NCI-H128 (cell line): ENCODE measurements around the gene ANTXRL.
"Not testable (repeated sequence)": the region's sequence is repeated elsewhere in the genome, so short reads cannot be mapped to it uniquely, and the experiment has no call there.

Source experiments
- DNase-seq: peaks from one replicate; lab custom pipeline; 2025; ENCODE audit not compliant: unreplicated experiment; lab: John Stamatoyannopoulos, UW

The ANTXRL gene

DNA sequence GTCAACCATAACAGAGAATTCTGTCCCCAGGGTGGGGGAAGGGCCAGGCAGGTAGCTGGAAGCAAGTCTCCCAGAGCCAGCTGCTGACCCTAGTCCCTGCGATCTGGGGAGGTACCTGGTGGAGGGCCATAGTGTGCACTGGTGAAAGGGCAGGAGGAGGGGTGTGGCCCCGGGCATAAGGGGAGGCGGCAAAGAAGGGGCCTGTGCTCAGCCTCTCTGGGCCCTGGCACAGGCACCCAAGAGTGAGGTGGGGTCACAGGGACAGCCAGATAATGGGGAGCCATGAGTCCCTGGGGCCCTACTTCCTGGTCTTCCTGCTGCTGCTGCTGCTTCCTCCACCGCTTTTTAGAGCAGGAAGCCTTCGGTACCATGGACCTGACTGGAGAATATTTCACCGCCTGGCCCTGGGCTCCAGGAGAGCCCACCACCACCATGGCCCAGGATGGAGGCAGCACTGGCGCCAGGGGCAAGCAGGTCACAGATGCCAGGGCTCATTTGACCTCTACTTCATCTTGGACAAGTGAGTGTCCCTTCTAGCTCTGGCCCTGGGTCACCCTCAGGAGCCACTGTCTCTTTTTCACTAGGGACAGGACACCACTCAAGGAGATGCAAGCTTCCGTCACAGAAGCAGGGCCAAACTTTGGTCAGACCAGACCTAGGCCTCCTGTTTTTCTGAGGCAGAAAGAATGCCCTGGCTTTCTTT is at the start of gene ANTXRL:
ANTXRL (plus strand) TSS at position 7 of the 703 bp plus-strand sequence; CDS start at position 273, 266 bp downstream.
- no peak for DNase-seq

GRCh38 chr10:46237815-46238510 is 48.8 kb upstream of the ANTXRL start:
- no peak for DNase-seq

DNA sequence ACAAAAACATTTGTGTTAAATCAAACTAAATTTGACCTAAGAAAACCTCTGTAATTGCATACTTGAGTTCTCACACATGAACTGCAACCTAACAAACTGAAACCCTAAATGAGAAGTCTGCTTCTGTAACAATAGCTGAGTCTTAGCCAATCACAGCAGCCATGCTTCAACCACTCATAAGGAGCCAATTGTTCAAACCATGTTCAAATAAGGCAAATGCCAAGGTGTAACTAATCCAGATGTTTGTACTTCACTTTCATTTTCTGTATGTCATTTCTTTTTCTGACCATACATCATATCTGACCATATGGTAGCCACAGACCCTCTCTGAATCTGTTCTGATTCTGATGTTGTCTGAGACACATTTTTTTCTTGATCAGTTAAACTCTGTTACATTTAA is 47.5 kb upstream of the ANTXRL start:
- no peak for DNase-seq

DNA sequence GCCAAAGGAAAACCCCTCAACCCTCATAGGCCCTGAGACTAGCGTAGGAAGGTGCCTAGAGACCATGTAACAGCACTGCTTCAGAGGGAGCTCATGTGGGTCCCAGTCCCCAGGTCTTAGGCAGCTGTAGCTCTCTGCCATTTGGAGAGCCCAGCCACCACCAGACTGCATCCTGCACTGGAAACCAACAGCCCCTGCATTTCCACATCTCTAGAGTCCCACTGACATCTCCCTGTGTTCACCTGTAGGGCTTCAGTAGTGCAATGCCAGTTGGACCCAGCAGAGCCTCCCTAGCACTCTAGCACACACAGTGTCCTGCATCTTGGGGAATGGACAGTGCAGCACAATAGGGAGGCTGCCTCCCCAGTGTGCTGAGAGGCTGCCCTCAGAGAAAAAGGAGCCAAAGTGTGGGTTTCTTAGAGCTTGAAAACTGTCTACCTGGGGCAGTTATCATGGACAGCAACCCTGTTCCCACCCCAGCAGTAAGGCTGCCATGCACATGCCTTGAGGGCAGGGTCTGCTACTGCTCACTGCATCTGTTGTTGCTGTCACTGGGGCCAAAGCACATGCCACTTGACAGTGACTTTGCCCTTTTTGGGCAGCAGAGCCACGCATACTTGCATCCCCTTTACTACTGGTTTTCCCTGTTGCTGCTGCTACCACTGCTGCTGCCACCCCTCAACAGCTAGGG is 46.7 kb upstream of the ANTXRL start:
- DNase-seq: no peak

- DNase-seq: no peak
These were observed 45.9 kb upstream of the ANTXRL start for GRCh38 chr10:46240684-46241565.

- DNase-seq: no peak
These were observed 41.4 kb upstream of the ANTXRL start for GRCh38 chr10:46245381-46245900.

GRCh38 chr10:46246400-46247180 is 40.2 kb upstream of the ANTXRL start:
- DNase-seq: not testable (repeated sequence)

GRCh38 chr10:46247181-46247475 is 39.7 kb upstream of the ANTXRL start:
- no peak for DNase-seq

GRCh38 chr10:46247808-46248569 is 38.8 kb upstream of the ANTXRL start:
- no peak for DNase-seq

DNA sequence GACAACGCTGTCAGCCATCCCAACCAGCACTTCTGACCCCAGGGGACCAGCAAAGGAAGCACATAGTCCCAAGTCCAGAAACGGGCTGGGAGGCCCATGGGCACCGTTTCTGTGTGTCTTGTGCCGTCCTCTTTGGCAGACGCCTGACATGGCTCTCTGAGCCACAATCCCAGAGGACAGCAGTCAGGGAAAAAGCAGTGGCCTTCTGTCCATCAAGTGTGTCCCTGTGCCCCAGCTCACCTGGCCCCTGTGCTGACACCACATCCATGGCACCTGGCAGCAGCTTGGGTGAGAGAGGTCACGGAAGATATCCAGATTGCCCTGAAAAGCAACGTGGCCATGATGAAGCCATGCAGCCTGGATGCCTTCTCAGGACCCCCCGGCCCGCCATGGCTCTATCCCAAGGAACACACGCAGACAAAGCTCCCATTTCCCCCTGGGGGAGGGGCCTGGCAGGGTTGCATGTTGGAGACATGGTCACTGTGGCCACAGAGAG is 38.1 kb upstream of the ANTXRL start:
- no peak for DNase-seq

GRCh38 chr10:46249617-46250344 is 37.0 kb upstream of the ANTXRL start:
- DNase-seq: not testable (repeated sequence)

DNA sequence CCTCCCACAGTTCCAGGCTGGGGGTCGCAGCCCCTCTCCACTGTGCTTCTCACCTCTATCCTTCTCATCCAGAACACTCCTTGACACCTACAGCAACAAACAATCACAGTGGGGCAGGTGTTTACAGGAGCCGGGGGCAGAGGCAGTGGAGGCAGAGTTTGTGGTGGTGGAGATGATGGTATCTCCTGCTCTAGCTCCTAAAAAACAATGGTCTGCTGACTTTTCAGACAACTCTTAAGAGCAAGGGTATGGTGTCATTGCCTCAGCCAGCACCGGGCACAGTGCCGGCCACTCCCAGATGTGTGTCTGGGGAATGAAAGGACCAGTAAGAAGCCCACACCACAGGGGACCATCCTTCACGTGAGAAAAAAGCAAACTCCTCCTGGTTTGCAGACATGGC is 36.3 kb upstream of the ANTXRL start:
- DNase-seq: no peak

GRCh38 chr10:46250898-46251856 is 35.6 kb upstream of the ANTXRL start:
- DNase-seq: no peak

DNA sequence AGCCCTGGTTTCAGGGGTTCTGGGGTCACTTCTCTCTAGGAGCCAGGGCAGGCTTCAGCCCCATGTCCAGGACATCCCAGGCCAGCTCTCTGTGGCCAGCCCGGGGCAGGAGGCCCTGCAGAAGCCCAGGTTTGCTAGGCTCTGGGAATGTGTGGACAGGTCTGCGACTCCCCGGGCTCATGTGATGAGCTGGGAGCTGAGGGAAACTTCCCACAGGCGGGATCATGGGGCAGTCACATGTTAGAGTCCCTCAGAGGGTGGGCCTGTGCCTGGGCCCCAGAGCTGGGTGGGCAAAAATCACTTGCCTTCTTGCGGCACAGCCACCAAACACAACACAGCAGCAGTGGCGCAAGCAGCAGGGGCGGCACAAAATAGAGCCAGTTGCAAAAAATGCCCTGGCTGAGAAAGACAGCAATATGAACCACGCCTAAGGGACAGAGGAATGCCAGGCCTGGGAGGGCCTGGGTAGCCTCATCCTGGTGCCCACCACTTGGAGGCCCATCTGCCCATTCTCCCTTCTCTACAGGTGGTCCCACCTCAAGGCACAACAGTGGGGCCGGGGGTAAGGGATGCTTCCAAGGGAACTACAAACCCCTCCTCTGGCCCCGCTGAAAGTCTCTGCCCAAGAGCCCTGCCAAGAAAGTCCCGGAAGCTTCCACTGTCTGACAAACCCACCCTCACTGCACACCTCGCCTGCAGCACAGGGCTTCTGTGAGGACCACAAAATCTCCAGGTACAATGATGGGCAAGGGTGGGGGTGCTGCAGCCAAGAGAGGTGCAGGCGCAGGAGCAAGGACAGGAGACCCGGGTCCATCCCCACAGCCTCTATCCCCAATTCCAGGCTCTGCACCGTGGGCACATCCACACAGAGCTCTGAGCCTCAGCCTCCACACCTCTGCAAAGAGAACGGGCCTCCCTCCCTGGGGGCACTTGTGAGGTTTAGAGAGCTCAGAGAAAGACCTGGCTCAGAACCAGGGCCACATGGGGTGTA is 34.6 kb upstream of the ANTXRL start:
- no peak for DNase-seq

DNA sequence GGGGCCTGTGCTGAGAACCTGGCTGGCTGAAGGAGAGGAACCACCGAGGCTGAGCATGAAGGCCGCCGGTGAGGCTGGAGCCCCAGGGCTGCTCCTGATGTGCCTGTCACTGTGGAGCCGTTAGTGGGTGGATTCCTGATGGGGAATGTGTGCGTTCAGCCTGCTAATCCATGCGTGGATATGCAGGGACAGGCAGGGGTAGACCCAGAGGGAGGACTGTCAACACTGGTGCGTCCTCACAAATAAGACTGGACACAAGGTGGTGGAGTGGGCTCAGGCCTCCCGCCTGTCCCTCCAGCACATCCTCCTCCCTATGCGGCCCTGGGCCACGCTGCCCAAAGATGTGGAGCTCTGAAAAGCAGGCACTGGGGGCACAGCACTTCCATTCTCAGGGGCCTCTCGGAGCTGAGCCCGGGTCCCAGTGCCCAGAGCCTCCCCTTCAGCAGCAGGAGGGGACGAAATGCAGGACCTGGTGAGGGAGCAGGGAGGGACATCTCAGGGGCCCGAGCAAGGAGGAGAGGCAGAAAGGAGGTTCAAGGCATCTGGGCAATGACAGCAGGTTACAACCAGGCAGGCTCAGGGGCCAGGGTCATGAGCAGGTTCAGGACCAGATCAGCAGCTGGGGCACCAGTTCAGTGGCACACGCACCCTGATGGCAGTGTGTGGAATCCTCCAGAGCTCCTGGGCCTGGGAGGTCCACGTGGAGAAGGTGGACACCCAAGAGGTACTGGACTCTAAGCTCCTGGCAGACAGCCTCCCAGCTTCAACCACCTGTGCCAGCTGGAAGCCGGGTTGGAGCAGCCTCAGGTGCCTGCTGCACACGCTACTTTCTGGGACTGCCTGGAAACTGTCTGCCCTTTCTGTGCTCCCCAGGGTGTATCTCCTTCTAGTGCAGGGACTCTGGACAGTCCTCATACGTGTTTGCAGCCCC is 33.5 kb upstream of the ANTXRL start:
- no peak for DNase-seq
